IPS DF 6.9 (cell line): ENCODE measurements around the gene ARL3.

Experiments used
- DNase-seq: peaks from one replicate; pipeline ENCODE4 v3.0.0-alpha.2; 2013; ENCODE audit warnings: low read depth, low spot score
- H3K27ac ChIP-seq: one replicate; pipeline ENCODE4 v1.5.1; 2013; ENCODE audit warnings: low read length, control low read depth
- H3K27me3 ChIP-seq: 2 replicates; pipeline ENCODE4 v1.6.1; 2013; ENCODE audit warnings: mild to moderate bottlenecking, low read length; ENCODE audit not compliant: control insufficient read depth, insufficient read depth
- H3K36me3 ChIP-seq: 2 replicates; pipeline ENCODE4 v1.6.1; 2013; ENCODE audit warnings: low read length; ENCODE audit not compliant: control insufficient read depth, insufficient read depth
- H3K4me1 ChIP-seq: 2 replicates; pipeline ENCODE4 v1.6.1; 2013; ENCODE audit warnings: low read length; ENCODE audit not compliant: control insufficient read depth, insufficient read depth
- H3K4me3 ChIP-seq: 2 replicates; pipeline ENCODE4 v1.5.1; 2013; ENCODE audit warnings: mild to moderate bottlenecking, low read length
- H3K9me3 ChIP-seq: 2 replicates; pipeline ENCODE4 v1.6.1; 2013; ENCODE audit warnings: low read length, inconsistent platforms; ENCODE audit not compliant: control insufficient read depth, insufficient read depth
- WGBS: extraction: QIAGEN DNeasy Blood & Tissue Kit; methylation state at CpG from one replicate; pipeline ENCODE4 v1.1.7; 2013; ENCODE audit warnings: mixed read lengths, missing lambda C conversion rate; ENCODE audit not compliant: insufficient read length, insufficient coverage; 5-methylcytosine and 5-hydroxymethylcytosine counted together

Gene ARL3

DNA sequence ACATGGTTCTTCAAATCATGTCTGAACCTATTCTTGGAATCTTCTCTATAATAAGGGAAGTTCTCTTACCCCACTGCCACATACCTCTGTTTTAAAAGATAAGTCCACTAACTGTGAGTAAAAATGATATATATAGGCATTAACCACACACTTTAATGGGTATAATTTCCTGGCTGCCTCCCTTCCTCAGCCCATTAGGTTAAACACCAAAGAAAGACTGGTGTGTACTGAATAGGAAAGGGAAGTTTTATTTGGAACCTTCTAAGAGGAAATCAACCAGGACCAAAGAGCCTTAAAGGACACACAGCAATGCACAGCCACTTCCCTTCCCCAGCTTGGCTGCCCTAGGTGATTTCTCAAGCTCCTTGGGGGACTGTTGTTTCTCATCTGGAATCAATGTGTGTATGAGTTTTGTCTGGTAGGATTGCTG lies 24.5 kb upstream of the ARL3 start:
- no peaks in the 10 kb centered on the region for H3K27me3 ChIP-seq
- H3K4me1 ChIP-seq: peaks cover 5% of the 10 kb centered on the region; the same call in 1 of the 2 replicates
- H3K4me3 ChIP-seq: no peak overlapping the region
- no peak for DNase-seq
- no peaks in the 10 kb centered on the region for H3K9me3 ChIP-seq
- peaks cover 5% of the 10 kb centered on the region; the same call in 1 of the 2 replicates for H3K36me3 ChIP-seq
- H3K27ac ChIP-seq: no peak overlapping the region

DNA sequence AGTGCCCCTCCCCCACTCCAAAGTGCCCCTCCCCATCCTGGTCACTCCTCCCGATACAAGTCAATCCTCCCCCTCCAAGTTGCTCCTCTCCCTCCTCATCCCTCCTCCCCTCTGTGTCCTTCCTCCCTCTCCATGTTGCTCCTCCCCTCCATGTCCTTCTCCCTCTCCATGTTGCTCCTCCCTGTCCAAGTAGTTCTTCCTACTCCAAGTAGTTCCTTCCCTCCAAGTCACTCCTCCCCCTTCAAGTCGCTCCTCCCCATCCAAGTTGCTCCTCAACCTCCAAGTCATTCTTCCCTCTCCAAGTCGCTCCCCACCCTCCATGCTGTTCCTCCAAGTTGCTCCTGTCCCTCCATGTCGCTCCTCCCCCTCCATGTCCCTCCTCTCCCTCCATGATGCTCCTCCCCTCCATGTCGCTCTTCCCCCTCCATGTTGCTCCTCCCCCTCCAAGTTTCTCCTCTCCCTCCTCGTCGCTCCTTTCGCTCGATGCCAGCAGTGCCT lies 20.9 kb upstream of the ARL3 start:
- no CpG with 5 or more reads among the region's 9 CpGs for WGBS
- H3K27me3 ChIP-seq: no peaks in the 10 kb centered on the region
- H3K27ac ChIP-seq: no peak overlapping the region
- no peaks in the 10 kb centered on the region for H3K9me3 ChIP-seq
- H3K4me3 ChIP-seq: no peak overlapping the region
- 0 out of 2 replicates have a peak, but pooled peaks cover 3% of the 10 kb centered on the region for H3K4me1 ChIP-seq
- peaks cover 15% of the 10 kb centered on the region for H3K36me3 ChIP-seq
- no peak for DNase-seq

DNA sequence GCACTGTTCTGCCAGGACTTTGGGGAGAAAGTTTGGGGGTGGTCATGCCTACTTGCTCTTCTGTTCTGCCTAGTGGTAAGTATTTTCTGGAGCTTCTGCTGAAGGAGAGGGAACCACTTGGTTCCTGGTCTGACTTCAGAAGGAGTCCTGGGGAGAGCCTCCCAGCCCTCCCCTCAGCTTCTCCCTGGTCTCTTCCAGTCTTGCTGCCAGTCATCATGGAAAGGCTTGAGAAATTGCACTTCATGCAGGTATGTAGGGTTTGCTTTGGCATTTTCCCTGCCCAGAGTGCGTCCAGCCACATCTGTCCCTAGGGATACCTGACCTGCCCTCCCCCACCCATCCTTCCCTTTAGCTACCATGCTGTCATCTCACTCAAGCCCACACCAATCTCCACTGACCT lies 18.5 kb upstream of the ARL3 start:
- peaks cover 21% of the 10 kb centered on the region for H3K36me3 ChIP-seq
- DNase-seq: no peak

DNA sequence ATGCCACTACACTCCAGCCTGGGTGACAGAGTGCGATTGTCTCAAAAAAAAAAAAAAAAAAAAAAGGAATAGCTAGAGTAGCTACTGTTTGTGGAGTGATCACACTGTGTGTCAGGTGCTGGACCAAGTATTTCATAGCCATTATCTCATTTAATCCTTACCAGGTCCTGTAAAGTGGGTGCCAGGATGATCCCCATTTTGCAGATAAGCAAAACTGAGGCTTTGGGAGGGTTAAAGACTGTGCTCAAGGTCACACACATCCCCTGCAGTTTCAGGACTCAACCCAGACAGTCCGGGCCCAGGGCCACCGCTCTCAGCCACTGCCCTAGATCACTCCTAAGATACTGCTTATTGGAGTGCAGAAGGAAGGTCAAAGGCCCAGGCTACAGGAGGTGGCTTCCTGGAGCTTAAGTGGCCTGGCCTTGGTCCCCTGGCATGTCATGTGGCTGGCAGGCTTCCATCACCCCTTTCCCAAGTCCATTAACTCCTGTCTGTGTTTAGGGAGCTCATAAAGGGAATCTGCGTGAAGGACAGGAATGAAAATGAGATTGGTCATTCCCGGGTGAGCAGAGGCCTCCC lies 17.1 kb upstream of the ARL3 start:
- H3K27ac ChIP-seq: no peak overlapping the region
- peaks cover 24% of the 10 kb centered on the region for H3K36me3 ChIP-seq

More for the DNA sequence above, 18.5 kb upstream of the ARL3 start:
- WGBS: no CpG with 5 or more reads among the region's 1 CpG
- Histone ChIP-seq H3K4me3 (no peak overlapping the region), H3K4me1 (0 out of 2 replicates have a peak, but pooled peaks cover 3% of the 10 kb centered on the region), H3K27me3 (no peaks in the 10 kb centered on the region), H3K9me3 (no peaks in the 10 kb centered on the region), H3K27ac (no peak overlapping the region)

DNA sequence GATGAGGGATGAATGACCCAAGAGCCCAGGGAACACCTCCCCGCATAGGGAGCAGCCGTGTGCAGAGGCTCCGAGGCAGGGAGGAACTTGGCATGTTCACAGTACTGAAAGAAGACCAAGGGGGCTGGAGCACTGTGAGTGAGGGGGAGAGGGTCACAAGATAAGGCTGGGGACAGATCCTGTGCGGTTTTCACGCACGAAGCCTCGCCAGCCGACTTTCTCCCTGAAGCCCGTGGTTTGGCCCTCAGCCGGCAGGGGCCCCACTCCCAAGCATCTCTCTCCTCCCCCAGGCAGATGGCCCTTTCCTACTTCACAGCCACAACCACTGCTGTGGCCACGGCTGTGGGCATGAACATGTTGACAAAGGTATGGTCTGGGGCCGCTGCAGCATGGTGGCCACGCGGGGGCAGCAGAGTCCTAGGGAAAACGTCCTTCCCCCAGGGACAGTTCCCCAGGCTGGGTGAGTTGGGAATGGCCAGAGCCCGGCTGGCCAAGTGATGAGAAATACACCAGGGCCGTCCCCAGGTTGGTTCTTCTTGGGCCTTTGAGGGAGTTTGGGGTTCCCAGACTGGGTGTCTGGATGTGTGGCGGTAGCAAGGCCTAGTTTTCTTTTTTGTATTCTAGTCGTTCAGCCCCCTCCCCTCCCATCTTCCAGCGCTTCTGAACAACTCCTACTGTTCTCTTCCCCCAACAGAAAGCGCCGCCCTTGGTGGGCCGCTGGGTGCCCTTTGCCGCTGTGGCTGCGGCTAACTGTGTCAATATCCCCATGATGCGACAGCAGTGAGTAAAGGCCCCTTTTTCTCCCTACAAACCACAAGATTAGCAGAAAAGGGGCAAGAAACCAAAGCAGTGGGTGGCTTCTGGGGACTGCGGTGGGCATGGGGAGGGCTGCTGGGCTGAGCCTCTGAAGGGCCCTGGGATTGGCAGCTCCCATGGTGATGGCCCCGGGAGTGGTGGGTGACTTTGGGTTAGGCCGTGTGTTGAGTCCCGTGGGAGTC lies 15.1 kb upstream of the ARL3 start:
- Histone ChIP-seq H3K27ac (no peak overlapping the region), H3K9me3 (no peaks in the 10 kb centered on the region), H3K4me3 (no peak overlapping the region), H3K27me3 (no peaks in the 10 kb centered on the region), H3K36me3 (peaks cover 24% of the 10 kb centered on the region), H3K4me1 (no peaks in the 10 kb centered on the region)
- DNase-seq: no peak
- no CpG with 5 or more reads among the region's 30 CpGs for WGBS

More for the DNA sequence above, 17.1 kb upstream of the ARL3 start:
- H3K4me1 ChIP-seq: 0 out of 2 replicates have a peak, but pooled peaks cover 3% of the 10 kb centered on the region
- H3K9me3 ChIP-seq: no peaks in the 10 kb centered on the region
- no CpG with 5 or more reads among the region's 5 CpGs for WGBS
- no peaks in the 10 kb centered on the region for H3K27me3 ChIP-seq
- no peak overlapping the region for H3K4me3 ChIP-seq
- DNase-seq: no peak

DNA sequence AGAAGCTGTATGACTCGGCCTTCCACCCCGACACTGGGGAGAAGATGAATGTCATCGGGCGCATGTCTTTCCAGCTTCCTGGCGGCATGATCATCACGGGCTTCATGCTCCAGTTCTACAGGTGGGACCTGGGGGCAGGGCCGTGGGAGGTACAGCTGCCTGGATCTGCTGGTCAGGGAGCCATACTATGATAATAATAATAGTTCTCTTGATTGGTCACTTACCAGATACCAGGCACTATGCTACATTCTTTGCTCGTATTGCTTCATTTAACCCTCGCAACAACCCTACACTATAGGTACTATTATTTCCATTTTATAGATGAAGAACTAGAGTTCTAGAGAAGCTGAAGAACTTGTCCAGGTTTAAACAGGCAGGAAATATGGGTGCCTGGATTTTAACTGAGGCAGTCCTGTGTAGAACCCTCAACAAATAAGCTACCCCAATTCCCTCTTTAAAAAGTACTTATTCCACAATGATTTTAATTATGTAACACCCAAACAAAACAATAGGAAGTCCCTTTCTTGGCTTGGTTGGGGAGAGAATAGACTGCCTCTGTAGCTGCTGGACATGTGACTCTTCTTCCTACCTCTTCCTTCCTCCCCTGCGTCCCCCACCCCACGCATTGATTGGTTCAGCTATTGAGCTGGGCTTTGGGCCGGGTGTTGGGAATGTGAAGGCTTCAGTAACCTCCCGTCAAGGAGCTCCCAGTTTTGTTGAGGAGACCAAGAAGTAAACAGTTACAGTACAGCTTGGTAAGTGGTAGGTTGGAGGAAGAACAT lies 13.0 kb upstream of the ARL3 start:
- no peak for DNase-seq
- Histone ChIP-seq H3K9me3 (no peaks in the 10 kb centered on the region), H3K27me3 (no peaks in the 10 kb centered on the region), H3K4me3 (no peak overlapping the region), H3K27ac (no peak overlapping the region), H3K36me3 (peaks cover 14% of the 10 kb centered on the region; the same call in 1 of the 2 replicates), H3K4me1 (no peaks in the 10 kb centered on the region)
- no CpG with 5 or more reads among the region's 13 CpGs for WGBS

DNA sequence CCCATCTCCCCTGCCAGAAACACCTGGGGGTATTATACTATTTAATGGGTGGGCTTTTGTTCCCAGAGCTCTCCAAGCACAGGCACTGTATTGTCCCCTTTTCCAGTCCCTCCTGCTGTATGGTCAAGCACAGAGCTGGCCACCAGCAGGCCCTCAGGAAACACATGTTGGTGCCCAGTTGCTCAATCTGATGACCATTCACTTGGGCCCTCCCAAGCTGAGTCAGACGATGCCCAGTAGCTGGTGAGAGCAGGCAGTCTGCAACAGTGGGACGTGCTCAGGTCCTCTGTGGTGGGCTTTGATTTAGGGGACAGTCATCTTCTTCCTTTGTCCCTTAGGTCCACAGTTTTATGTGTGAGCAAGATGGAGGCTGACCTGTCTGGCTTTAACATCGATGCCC lies 12.1 kb upstream of the ARL3 start:
- peaks cover 12% of the 10 kb centered on the region; the same call in 1 of the 2 replicates for H3K36me3 ChIP-seq

DNA sequence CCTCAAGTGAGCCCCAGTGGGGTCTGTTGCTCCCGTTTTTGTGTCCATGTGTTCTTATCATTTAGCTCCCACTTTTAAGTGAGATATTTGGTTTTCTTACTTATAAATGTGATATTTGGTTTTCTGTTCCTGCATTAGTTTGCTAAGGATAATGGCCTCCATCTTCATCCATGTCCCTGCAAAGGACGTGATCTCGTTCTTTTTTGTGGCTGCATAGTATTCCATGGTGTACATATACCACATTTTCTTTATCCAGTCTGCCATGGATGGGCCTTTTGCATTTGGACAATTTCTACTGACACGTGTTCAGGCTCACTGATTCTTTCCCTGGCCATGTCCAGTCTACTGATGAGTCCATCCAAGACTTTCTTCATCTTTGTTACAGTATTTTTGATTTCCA lies 9.8 kb upstream of the ARL3 start:
- no peak for DNase-seq
- no CpG with 5 or more reads among the region's 4 CpGs for WGBS
- no peak overlapping the region for H3K27ac ChIP-seq
- no peak overlapping the region for H3K4me3 ChIP-seq
- H3K9me3 ChIP-seq: no peaks in the 10 kb centered on the region
- H3K27me3 ChIP-seq: no peaks in the 10 kb centered on the region
- peaks cover 9% of the 10 kb centered on the region; the same call in 1 of the 2 replicates for H3K36me3 ChIP-seq
- no peaks in the 10 kb centered on the region for H3K4me1 ChIP-seq

More for the DNA sequence above, 12.1 kb upstream of the ARL3 start:
- no peak overlapping the region for H3K27ac ChIP-seq
- H3K4me1 ChIP-seq: no peaks in the 10 kb centered on the region
- no peaks in the 10 kb centered on the region for H3K27me3 ChIP-seq
- WGBS: no CpG with 5 or more reads among the region's 3 CpGs
- no peaks in the 10 kb centered on the region for H3K9me3 ChIP-seq
- no peak overlapping the region for H3K4me3 ChIP-seq
- DNase-seq: no peak

DNA sequence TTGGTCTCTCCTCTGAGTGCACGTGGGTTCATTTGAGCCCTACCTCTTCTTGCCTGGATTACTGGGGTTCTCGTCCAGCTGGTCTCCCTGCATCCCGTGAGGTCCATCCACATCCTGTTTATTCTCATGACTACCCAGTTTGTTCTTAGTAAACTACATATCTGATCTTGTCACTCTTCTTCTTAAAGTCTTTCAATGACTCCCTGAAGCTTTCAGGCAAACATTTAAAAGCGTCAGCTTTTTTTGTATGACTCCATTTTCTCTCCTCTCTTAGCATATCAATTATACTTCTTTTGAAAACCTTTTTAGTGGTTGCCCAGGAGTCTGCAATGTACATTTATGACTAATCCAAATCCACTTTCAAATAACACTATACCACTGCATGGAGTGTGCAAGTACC lies 7.8 kb upstream of the ARL3 start:
- no peak for DNase-seq
- Histone ChIP-seq H3K9me3 (no peaks in the 10 kb centered on the region), H3K27ac (no peak overlapping the region), H3K4me1 (peaks cover 4% of the 10 kb centered on the region; the same call in 1 of the 2 replicates), H3K36me3 (peaks cover 3% of the 10 kb centered on the region; the same call in 1 of the 2 replicates), H3K27me3 (no peaks in the 10 kb centered on the region), H3K4me3 (no peak overlapping the region)
- no CpG with 5 or more reads among the region's 4 CpGs for WGBS
